Measurements from ENCODE around the gene NLGN2. TPM values are rescaled to one million over a fixed set of nuclear protein-coding genes. Genes with fewer than 3 reads are reported as not detected.
"Not testable (repeated sequence)": the region's sequence is repeated elsewhere in the genome, so short reads cannot be mapped to it uniquely, and the experiment has no call there.

NLGN2 gene
- total and polyA plus RNA-seq, 4 donors: 0.24 to 2.4 (median 0.90) TPM

GRCh38 chr17:7365963-7366362 is 41.7 kb upstream of the NLGN2 start:
- H3K27ac ChIP-seq (ENCODE audit: low read depth in 1 of 2, low read length in 2 of 2); H3K27me3 ChIP-seq (ENCODE audit: control insufficient read depth in 4 of 4, insufficient read depth in 4 of 4, low read length in 3 of 4); H3K36me3 ChIP-seq (ENCODE audit: control insufficient read depth in 4 of 4, insufficient read depth in 3 of 4, low read depth in 1 of 4, low read length in 3 of 4); DNase-seq (ENCODE audit: low spot score); H3K4me3 ChIP-seq (ENCODE audit: low read depth in 1 of 3, low read length in 3 of 3); H3K4me1 ChIP-seq (ENCODE audit: control insufficient read depth in 4 of 4, insufficient read depth in 4 of 4, low read length in 3 of 4); H3K9ac ChIP-seq (ENCODE audit: low read depth in 1 of 2, low read length in 2 of 2); H3K9me3 ChIP-seq (ENCODE audit: control insufficient read depth in 4 of 4, low read length in 3 of 4): not testable (repeated sequence)
- WGBS: 94% methylated on average over 6 of the region's 7 CpGs

GRCh38 chr17:7367083-7367482 is 40.6 kb upstream of the NLGN2 start:
- 83% methylated on average over 8 of the region's 8 CpGs for WGBS
- no peak overlapping the region for H3K4me3 ChIP-seq (ENCODE audit: low read depth in 1 of 3, low read length in 3 of 3)
- no peaks in the 10 kb centered on the region for H3K36me3 ChIP-seq (ENCODE audit: control insufficient read depth in 4 of 4, insufficient read depth in 3 of 4, low read depth in 1 of 4, low read length in 3 of 4)
- no peaks in the 10 kb centered on the region for H3K4me1 ChIP-seq (ENCODE audit: control insufficient read depth in 4 of 4, insufficient read depth in 4 of 4, low read length in 3 of 4)
- no peak for DNase-seq (ENCODE audit: low spot score)
- H3K9ac ChIP-seq (ENCODE audit: low read depth in 1 of 2, low read length in 2 of 2): no peak overlapping the region
- H3K27me3 ChIP-seq (ENCODE audit: control insufficient read depth in 4 of 4, insufficient read depth in 4 of 4, low read length in 3 of 4): no peaks in the 10 kb centered on the region
- TF ChIP-seq RXRA (IDR thresholded peaks at IDR 0.05): no peak
- TF ChIP-seq YY1 (IDR thresholded peaks at IDR 0.05): no peak
- no peak for TF ChIP-seq NR2F2 (IDR thresholded peaks at IDR 0.05)
- no peak overlapping the region for H3K27ac ChIP-seq (ENCODE audit: low read depth in 1 of 2, low read length in 2 of 2)
- no peaks in the 10 kb centered on the region for H3K9me3 ChIP-seq (ENCODE audit: control insufficient read depth in 4 of 4, low read length in 3 of 4)

DNA sequence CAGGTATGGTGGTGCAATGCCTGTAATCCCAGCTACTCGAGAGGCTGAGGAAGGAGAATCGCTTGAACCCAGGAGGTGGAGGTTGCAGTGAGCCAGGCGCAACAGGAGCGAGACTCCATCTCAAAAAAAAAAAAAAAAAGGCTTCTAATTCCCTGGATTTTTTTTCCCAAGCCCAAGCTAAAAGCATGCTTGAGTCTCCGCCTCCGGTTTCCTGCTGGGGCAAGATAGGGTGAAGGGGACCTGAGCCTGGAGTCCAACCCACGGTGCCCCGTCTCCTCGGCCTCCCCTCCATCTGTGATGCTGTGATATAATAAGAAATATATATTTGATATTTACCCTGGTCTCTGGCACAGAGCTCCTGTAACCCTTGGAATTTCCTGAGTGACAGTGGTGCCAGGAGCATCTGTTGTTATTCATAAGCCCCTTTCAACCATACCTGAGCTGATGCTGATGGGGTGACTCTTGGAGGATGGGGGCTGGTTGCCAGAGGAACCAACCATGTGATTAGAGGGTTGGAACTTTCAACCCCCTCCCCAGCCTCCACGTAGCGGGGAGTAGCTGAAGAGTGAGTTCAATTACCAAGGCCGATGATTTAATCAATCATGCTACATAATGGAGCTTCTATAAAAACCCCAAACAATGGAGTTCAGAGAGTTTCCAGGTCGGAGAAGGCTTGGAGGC is 39.6 kb upstream of the NLGN2 start:
- no peaks in the 10 kb centered on the region for H3K36me3 ChIP-seq (ENCODE audit: control insufficient read depth in 4 of 4, insufficient read depth in 3 of 4, low read depth in 1 of 4, low read length in 3 of 4)
- no peak for DNase-seq (ENCODE audit: low spot score)
- H3K9me3 ChIP-seq (ENCODE audit: control insufficient read depth in 4 of 4, low read length in 3 of 4): no peaks in the 10 kb centered on the region
- TF ChIP-seq YY1 (IDR thresholded peaks at IDR 0.05) (no peak), TAF1 (conservative IDR thresholded peaks at IDR 0.05) (no peak), RAD21 (IDR thresholded peaks at IDR 0.05) (no peak), ZBTB33 (IDR thresholded peaks at IDR 0.05) (no peak), GABPA (IDR thresholded peaks at IDR 0.05 in 1 of 2, conservative IDR thresholded peaks at IDR 0.05 in 1 of 2) (no peak), EGR1 (IDR thresholded peaks at IDR 0.05; ENCODE audit: low read depth in 2 of 2) (no peak), JUND (IDR thresholded peaks at IDR 0.05) (no peak), HNF4A (conservative IDR thresholded peaks at IDR 0.05) (no peak), SP1 (IDR thresholded peaks at IDR 0.05) (no peak), FOXA2 (IDR thresholded peaks at IDR 0.05) (no peak), RXRA (IDR thresholded peaks at IDR 0.05) (no peak), NR2F2 (IDR thresholded peaks at IDR 0.05) (no peak), HNF4G (IDR thresholded peaks at IDR 0.05) (no peak), CTCF (IDR thresholded peaks at IDR 0.05; ENCODE audit: low read depth, low read length, missing input control) (no peak), FOXA1 (IDR thresholded peaks at IDR 0.05) (no peak)
- TF ChIP-seq, protein P1, sequence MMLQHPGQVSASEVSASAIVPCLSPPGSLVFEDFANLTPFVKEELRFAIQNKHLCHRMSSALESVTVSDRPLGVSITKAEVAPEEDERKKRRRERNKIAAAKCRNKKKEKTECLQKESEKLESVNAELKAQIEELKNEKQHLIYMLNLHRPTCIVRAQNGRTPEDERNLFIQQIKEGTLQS (IDR thresholded peaks at IDR 0.05): no peak
- TF ChIP-seq, protein P2, sequence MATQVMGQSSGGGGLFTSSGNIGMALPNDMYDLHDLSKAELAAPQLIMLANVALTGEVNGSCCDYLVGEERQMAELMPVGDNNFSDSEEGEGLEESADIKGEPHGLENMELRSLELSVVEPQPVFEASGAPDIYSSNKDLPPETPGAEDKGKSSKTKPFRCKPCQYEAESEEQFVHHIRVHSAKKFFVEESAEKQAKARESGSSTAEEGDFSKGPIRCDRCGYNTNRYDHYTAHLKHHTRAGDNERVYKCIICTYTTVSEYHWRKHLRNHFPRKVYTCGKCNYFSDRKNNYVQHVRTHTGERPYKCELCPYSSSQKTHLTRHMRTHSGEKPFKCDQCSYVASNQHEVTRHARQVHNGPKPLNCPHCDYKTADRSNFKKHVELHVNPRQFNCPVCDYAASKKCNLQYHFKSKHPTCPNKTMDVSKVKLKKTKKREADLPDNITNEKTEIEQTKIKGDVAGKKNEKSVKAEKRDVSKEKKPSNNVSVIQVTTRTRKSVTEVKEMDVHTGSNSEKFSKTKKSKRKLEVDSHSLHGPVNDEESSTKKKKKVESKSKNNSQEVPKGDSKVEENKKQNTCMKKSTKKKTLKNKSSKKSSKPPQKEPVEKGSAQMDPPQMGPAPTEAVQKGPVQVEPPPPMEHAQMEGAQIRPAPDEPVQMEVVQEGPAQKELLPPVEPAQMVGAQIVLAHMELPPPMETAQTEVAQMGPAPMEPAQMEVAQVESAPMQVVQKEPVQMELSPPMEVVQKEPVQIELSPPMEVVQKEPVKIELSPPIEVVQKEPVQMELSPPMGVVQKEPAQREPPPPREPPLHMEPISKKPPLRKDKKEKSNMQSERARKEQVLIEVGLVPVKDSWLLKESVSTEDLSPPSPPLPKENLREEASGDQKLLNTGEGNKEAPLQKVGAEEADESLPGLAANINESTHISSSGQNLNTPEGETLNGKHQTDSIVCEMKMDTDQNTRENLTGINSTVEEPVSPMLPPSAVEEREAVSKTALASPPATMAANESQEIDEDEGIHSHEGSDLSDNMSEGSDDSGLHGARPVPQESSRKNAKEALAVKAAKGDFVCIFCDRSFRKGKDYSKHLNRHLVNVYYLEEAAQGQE (IDR thresholded peaks at IDR 0.05): no peak
- TF ChIP-seq, protein P3, sequence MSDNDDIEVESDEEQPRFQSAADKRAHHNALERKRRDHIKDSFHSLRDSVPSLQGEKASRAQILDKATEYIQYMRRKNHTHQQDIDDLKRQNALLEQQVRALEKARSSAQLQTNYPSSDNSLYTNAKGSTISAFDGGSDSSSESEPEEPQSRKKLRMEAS (IDR thresholded peaks at IDR 0.05): no peak
- no peak overlapping the region for H3K4me3 ChIP-seq (ENCODE audit: low read depth in 1 of 3, low read length in 3 of 3)
- WGBS: 82% methylated on average over 13 of the region's 13 CpGs
- no peak overlapping the region for H3K27ac ChIP-seq (ENCODE audit: low read depth in 1 of 2, low read length in 2 of 2)
- no peaks in the 10 kb centered on the region for H3K27me3 ChIP-seq (ENCODE audit: control insufficient read depth in 4 of 4, insufficient read depth in 4 of 4, low read length in 3 of 4)
- H3K4me1 ChIP-seq (ENCODE audit: control insufficient read depth in 4 of 4, insufficient read depth in 4 of 4, low read length in 3 of 4): no peaks in the 10 kb centered on the region
- no peak overlapping the region for H3K9ac ChIP-seq (ENCODE audit: low read depth in 1 of 2, low read length in 2 of 2)

- not testable (repeated sequence) for H3K9me3 ChIP-seq (ENCODE audit: control insufficient read depth in 4 of 4, low read length in 3 of 4); H3K9ac ChIP-seq (ENCODE audit: low read depth in 1 of 2, low read length in 2 of 2); DNase-seq (ENCODE audit: low spot score); H3K27me3 ChIP-seq (ENCODE audit: control insufficient read depth in 4 of 4, insufficient read depth in 4 of 4, low read length in 3 of 4); H3K4me3 ChIP-seq (ENCODE audit: low read depth in 1 of 3, low read length in 3 of 3); H3K27ac ChIP-seq (ENCODE audit: low read depth in 1 of 2, low read length in 2 of 2); H3K36me3 ChIP-seq (ENCODE audit: control insufficient read depth in 4 of 4, insufficient read depth in 3 of 4, low read depth in 1 of 4, low read length in 3 of 4); H3K4me1 ChIP-seq (ENCODE audit: control insufficient read depth in 4 of 4, insufficient read depth in 4 of 4, low read length in 3 of 4)
- WGBS: 90% methylated on average over 5 of the region's 5 CpGs
Measured at GRCh38 chr17:7368599-7368994, 39.0 kb upstream of the NLGN2 start.
